NCI-H1092 (cell line): ENCODE measurements around the gene EGFR.

Source experiments
- DNase-seq: peaks from one replicate; lab custom pipeline; 2025; lab: John Stamatoyannopoulos, UW

EGFR gene

GRCh38 chr7:55036950-55037736, 18.3 kb downstream of the EGFR start:
- no peak for DNase-seq

- no peak for DNase-seq
These were observed 25.0 kb downstream of the EGFR start for GRCh38 chr7:55043691-55044370.

DNA sequence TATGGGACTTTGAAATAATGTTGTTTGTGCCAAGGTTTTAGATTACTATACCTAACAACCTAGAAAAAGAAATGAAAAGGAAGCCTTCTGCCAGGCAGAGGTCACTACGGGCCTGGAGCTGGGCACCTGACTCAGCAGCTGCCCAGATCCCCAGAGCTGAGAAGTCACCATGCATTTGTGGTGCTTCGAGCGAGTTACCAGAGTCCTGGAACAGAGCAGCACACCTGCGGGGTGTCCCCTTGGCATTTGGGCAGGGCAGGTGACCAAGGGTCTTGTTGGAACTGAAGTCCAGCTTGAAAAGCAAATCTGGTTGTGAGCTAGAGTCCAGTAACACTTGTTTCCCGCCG, 25.5 kb downstream of the EGFR start:
- no peak for DNase-seq

DNA sequence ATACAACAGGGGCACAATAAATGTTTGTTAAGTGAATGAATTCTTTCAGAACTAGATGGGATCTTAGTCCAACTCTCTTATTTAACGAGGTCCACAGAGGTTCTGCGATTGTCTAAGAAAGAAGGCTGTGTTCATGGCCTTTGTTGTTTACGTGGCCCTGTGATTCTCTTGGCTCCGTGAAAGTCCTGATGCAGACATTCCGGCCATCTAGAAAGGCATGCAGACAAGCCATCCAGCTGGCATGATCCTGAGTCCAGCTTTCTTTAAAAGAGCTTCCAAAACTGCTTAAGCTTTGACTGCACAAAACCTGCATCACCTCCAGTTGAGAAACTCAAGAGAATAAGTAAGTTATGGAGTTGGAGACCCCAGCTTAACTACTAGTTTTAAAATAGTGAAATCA, 26.0 kb downstream of the EGFR start:
- no peak for DNase-seq

- DNase-seq, result no peak
These were observed 27.9 kb downstream of the EGFR start for GRCh38 chr7:55046582-55047342.

GRCh38 chr7:55048221-55048859, 29.5 kb downstream of the EGFR start:
- peak; percentile 8 for DNase-seq

DNA sequence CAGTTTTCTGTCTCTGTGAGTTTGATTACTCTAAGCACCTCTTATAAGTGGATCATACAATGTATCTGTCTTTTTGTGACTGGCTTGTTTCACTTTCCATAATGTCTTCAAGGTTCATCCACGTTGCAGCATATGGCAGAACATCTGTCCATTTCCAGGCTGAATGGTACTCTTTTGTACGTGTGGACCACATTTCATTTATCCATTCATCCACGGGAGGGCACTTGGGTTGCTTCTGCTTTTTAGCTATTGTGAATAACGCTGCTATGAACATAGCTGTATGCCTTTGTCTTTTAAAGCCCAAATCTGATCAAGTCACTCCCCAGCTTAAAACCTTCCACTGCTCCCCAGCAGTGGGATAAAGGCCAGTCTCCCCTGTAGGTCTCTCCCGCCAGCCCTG, 31.5 kb downstream of the EGFR start:
- no peak for DNase-seq

DNA sequence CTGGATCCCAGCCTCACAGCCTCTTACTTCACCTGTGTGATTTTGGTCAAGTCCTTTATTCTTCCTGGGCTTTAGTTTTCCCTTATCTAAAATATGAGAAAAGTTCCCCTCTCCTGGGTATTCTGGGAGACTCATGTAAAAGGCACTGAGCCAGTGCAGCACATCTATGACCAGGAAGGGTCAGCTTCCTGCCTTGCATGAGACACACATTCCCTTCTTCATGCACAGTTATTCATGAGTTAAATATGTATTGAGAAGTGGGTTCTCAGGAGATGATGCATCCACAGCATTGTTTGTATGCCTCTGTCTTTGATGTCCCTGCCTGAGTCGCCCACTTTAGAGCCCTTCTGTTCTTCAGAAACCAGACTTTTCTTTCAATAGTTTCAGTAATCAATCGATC, 33.3 kb downstream of the EGFR start:
- DNase-seq, result no peak

DNA sequence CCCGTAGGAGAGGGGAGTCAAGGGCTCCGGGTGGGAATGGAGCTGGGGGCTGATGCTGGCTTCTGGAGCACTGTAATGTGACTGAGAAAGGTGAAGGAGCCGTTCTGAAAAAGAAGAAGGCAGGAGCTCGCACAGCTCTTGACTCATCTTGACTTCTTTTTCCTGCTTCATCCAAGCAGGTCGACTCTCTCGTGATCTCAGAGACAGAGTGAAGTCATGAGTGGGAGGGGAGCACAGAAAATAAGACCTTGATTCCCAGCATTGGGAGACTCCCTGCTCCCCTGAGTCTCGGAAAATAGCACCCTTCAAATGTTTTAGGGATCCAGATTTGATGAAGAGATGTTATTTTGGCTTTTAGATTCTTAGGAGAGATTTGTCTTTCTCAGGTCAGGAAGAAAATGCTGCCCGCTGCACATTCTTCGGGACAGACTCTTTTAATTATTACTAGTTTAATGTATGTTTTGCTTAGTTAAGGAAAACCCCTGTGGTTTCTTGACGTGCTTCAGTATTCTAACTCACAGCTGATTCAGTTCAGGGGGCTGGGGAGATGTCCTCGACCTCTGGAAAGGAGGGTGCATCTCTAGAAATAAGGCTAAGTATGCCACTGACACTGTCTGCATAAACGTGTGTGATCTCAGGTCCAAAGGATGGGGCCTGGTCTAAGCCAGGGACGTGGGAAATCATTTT, 34.1 kb downstream of the EGFR start:
- no peak for DNase-seq

DNA sequence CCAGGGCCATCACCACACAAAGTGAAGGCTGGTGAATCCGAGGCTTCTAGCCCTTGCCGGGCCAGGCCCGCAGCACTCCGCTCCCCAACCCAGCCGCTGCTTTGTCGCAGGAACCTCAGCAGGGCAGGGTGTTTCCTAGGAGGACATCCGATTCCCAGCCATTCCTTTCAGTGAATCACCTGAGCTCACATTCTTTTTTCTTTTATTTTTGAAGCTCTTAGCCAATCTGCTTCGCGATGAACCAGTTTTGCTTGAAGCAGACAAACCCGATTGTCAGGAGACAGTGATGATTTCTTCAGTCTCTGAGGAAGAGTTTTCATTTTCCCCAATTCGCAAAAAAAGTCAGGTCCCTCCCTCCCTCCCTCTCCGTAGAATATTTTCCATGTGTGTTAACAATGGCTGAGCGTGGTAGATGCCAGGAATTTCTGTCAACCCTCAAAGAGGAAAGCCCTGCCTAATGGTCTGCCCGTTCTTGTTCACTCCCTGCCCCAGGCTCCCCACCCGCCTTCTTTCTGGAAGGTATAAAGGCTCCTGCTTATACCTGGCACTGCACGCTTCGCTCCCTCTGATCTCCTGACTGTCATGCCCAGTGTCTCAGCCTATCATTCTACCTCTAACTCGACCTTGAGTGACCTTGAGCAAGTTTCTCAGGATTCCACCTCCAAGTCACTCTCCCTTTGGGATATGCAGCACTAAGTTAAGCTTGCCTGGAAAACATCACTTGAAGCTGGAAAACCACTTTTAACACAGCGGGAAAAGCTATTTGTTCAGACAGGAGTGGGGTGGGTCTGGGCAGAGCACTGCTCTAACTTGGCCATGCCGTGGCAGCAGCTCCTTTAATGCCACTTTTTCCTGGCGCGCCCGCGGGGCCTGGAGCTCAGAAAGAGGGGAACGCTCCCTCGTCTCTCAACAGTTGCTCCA, 35.1 kb downstream of the EGFR start:
- no peak for DNase-seq

DNA sequence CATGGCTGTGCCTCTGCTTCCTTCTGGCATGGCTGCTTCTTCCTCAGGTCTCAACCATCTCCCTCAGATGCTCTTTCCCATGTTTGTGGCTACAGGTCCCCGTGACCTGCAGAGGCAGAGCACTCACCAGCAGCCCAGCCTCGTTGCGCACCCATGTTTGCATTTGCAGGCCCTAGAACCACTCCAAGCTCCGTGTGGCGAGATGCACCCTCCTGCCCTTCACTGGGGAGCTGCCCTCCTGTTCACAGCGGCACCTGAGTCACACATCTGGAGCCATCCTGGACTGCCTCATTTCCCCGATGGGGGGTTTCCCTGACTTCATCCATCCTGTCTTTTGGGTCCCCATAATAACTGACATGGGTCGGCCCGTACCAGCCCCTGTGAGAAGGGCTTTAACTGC, 35.9 kb downstream of the EGFR start:
- no peak for DNase-seq

DNA sequence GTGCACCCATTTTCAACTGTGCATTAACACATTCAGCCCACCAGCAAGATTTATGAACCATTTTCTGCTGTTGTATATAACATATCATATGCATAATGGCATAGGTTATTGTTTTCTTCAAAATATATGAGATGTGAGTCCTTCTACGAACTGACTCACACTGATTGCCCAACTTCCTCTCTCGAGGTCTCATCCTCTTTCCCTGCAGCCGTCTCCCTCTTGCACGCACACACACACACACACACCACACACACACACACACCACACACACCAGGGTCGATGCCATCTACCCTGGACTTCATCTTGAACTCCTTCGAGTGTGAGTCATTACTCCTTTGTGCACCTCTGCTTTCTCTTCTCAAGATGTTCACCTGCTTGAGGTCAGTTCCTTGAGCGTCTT, 36.7 kb downstream of the EGFR start:
- no peak for DNase-seq

GRCh38 chr7:55056068-55056467, 37.3 kb downstream of the EGFR start:
- no peak for DNase-seq

DNA sequence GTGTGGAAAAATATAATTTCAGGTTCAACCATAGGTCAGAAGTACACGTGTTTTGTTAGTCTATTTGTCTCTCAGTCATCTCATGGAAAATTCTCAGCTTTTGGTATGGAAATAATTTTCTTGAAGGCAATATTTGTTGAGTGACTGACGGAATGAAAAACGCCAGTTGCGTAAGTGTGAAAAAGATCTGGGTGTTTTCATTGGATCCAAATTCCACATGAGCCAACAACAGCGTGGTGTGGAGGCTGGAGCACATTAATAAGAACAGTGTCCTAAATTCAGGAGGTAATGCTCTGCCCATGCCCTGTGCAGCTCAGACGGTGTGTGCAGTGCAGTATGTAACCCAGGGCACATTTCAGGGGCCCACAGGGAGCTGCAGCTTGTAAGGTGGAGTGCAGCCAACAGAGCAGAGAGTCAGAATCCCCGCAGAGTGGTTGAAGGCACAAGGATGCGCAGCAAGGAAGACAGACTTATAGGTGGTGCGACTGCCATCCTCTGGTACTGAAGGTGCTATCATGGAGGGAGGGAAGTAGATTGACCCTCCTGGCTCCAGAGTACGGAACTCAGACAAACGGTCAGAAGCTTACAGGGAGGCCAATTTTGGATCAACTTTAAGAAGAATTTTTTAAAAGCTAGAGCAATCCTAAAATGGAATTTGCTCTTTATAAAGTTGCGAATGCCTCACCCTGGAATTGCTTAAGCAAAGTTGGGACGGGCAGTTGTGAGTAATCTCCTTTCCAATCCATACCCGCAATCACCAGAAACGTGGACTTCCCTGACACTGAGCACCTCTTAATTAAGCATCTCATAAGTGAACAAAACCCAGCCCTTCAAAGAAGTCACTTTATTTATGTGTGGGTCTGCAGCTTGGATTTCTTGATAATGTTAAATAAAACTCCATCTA, 38.0 kb downstream of the EGFR start:
- no peak for DNase-seq

GRCh38 chr7:55058314-55058713, 39.5 kb downstream of the EGFR start:
- DNase-seq, result no peak

GRCh38 chr7:55059021-55059420, 40.2 kb downstream of the EGFR start:
- no peak for DNase-seq

DNA sequence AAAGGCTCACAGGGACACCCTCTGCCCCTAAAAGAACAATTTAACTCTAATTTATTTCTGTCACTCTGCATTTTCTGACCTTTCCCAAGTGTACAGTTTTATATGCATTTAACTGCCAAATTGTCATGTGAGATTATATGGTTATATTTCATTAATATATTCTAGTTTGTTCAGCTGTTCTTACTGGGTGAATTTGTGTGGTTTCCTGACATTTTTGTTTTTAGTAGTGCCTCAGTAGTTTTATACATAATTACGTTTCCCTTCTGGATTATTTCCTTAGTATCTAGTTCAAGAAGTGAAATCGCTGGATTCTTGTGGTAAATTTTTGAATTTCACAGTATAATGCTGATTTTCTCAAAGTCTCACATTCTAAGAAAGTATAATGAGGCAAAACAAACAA, 41.3 kb downstream of the EGFR start:
- DNase-seq, result no peak

DNA sequence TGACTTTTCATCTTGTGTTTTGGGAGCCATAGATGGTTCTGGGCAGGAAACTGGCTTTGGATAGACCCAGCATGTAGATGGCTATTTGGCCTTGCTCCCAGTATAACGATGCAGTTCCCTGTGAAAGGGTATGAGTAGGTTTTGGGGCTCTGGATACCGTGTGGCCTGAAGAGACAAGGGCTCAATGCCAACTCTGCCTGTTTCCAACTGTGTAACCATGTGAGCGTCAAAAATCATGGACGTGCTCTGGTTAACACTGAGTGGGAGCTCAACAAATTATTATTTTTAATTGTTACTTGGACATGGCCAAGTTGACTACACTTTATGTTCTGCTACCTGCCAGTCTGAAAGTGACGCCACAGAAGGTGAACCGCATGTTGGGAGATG, 41.8 kb downstream of the EGFR start:
- peak; percentile 62 for DNase-seq

- DNase-seq, result no peak
These were observed 43.1 kb downstream of the EGFR start for GRCh38 chr7:55061726-55062499.
